ENCODE results near the gene SLX9.

Gene SLX9

DNA sequence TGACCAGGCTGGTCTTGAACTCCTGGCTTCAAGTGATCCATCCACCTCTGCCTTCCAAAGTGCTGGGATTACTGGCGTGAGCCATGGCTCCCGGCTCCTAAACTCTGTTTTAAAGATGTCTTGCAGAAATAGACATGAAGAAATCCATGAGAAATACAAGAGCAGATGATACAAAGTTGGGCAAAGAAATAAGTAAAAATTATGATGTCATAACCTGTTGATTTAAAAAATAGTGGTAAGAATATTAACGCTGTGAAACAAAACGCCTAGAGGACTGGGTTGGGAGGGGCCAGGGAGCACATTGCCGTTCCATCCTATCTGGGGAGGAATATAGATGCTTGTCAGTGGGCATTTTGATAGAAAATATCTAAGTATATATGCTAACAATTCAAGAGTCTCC is 17.9 kb upstream of the SLX9 start:
- H3K4me3 ChIP-seq (ENCODE audit: low read depth, low read length), result peak overlapping the region; percentile 82; the same call in 1 of the 2 replicates
- TF ChIP-seq, protein P1, sequence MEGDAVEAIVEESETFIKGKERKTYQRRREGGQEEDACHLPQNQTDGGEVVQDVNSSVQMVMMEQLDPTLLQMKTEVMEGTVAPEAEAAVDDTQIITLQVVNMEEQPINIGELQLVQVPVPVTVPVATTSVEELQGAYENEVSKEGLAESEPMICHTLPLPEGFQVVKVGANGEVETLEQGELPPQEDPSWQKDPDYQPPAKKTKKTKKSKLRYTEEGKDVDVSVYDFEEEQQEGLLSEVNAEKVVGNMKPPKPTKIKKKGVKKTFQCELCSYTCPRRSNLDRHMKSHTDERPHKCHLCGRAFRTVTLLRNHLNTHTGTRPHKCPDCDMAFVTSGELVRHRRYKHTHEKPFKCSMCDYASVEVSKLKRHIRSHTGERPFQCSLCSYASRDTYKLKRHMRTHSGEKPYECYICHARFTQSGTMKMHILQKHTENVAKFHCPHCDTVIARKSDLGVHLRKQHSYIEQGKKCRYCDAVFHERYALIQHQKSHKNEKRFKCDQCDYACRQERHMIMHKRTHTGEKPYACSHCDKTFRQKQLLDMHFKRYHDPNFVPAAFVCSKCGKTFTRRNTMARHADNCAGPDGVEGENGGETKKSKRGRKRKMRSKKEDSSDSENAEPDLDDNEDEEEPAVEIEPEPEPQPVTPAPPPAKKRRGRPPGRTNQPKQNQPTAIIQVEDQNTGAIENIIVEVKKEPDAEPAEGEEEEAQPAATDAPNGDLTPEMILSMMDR (IDR thresholded peaks at IDR 0.05; ENCODE audit: low read depth, low read length, missing control alignments), result no peak
- DNase-seq (ENCODE audit: low read depth), result no peak

DNA sequence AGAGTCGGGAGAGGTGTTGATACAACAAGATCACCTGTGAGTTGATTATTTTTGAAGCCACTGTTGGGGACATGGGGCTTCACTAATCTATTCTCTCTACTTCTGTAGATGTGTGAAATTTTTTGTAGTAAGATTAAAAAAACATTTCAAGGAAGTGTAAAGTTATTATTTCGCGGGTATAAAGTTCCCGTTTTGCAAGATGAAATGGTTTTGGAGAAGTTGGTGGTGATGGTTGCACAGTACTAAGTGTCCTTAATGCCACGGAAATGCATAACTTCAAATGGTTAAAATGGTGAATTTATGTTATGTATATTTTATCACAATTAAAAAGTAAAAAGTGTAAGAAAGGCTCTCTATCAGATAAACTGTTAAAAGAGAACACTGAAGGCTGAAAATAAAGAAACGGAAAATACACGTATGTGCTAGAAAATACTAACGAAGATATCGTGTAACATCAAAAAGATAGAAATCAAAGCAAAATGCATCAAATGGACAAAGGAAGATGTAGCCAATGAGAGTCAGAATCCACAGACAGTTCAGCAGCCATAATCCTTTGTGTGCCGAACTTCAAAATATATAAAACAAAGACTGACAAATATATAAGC is 16.2 kb upstream of the SLX9 start:
- no peak overlapping the region for H3K4me3 ChIP-seq (ENCODE audit: low read depth, low read length)
- DNase-seq (ENCODE audit: low read depth), result no peak
- TF ChIP-seq, protein P1 (IDR thresholded peaks at IDR 0.05; ENCODE audit: low read depth, low read length, missing control alignments), result no peak

DNA sequence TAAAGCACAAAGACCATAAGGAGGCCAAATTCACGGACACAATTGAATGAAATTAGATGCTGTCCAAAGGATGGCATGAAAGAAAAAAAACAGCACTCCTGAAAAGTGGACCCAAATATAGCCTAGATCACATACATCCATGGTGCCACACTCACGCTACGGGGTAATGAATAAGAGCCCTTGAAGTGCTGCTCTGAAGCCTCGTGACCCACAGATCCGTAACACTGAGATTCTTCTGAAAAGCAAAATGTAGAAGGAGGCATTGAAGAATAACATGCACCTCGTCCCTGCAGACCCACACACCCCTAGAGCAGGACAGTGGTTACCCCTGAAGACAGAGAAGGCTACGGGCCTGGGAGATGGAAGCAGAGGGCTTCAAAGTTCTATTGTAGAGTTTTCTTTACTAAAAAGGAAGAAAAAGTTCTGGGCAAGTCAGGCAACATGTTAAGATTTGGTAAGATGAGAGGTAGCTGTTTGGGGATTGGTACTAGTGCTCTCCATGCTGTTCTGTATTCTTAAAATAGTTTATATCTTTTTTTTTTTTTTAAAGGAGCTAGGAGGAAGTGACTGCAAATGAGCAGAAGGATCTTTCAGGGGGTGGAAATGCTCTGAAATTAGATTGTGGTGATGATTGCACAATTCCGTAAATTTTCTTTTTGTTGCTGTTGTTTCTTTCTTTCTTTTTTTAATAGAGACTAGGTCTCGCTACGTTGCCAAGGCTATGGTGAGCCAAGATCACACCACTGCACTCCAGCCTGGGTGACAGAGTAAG is 15.0 kb upstream of the SLX9 start:
- TF ChIP-seq, protein P1 (IDR thresholded peaks at IDR 0.05; ENCODE audit: low read depth, low read length, missing control alignments), result no peak
- no peak for DNase-seq (ENCODE audit: low read depth)
- no peak overlapping the region for H3K4me3 ChIP-seq (ENCODE audit: low read depth, low read length)

DNA sequence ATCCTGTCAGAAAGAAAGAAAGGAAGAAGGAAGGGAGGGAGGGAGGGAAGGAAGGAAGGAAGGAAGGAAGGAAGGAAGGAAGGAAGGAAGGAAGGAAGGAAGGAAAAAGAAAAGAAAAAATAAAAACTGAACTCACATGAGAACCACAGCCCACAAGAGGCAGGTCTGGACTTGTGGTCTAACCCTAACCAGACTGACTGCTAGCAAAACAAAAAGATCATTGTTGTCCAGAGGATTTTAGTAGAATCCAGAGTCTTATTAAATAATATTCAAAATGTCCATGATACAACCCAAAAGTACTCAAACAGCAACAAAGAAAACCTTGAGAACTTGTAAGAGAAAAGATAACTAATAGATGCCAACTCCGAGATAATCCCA is 14.5 kb upstream of the SLX9 start:
- no peak overlapping the region for H3K4me3 ChIP-seq (ENCODE audit: low read depth, low read length)
- no peak for DNase-seq (ENCODE audit: low read depth)
- TF ChIP-seq, protein P1 (IDR thresholded peaks at IDR 0.05; ENCODE audit: low read depth, low read length, missing control alignments), result no peak

DNA sequence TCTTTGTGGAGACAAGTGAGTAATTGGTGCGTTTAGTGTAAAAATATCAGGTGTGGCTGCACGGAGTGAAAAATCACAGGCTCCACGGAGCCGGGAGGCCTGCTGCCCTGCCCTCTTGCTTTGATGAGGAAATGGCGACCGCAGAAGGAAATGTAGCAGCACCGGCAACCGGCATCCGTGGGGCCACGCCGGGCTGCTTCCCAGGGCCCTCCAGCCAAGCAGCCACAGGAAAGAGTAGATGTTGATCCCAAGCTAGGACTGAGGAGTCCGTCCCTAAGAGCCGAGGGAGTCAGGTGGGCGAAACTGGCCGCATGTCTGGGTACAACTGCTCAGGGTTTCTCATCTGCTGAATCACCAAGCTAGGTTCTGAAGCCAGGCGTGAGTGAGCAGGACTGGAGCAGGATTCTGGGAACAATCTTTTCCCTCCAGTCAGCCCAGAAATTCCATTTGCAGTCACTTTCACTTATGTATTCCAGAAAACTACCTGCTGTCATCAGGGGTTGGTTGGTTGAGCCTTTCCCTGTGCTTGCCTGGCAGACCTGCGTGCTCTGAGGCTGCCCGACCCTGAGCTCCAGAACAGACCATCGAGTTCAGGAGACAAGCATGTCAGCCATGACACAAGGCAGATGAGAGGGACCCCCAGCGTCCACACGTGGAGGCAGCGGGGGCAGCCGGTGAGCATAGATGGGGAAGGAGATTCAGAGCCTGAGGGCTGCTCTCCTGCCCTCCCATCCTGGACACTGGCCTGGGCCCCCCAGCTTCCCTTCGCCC is 13.3 kb upstream of the SLX9 start:
- peak overlapping the region; percentile 2 for H3K4me3 ChIP-seq (ENCODE audit: low read depth, low read length)
- TF ChIP-seq, protein P1 (IDR thresholded peaks at IDR 0.05; ENCODE audit: low read depth, low read length, missing control alignments), result no peak
- DNase-seq (ENCODE audit: low read depth), result no peak

DNA sequence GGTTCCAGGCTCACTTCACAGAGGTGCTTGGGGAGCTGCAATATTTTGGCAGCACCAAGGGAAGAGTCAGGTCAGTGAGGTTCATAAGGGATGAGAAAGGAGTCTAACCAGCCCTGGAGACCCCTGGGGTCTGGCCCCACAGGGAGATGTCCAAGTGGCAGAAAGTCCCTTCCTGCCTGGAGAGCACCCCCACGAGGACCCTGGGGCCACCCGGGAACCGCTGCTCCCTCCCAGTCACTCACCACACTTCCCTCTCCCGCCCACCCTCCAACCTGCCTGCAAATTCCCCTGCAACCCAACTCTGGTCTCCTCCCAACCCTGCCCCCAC is 12.6 kb upstream of the SLX9 start:
- TF ChIP-seq, protein P1 (IDR thresholded peaks at IDR 0.05; ENCODE audit: low read depth, low read length, missing control alignments), result no peak
- peak overlapping the region; percentile 1; the same call in 1 of the 2 replicates for H3K4me3 ChIP-seq (ENCODE audit: low read depth, low read length)
- DNase-seq (ENCODE audit: low read depth), result no peak

Data from GM12864 (cell line).